Stimulated activated CD4-positive, alpha-beta T cell treated with anti-CD3 and anti-CD28 coated beads, Interleukin-4, amount 100 ng/mL, for 4 hours (primary cell): ENCODE data around the gene NDUFB4.
"Not testable (repeated sequence)": the region's sequence is repeated elsewhere in the genome, so short reads cannot be mapped to it uniquely, and the experiment has no call there.

Experiments used
- DNase-seq, 2 experiments: peaks; one replicate each; pipeline ENCODE4 v3.0.0-alpha.2; 2020

Gene NDUFB4

DNA sequence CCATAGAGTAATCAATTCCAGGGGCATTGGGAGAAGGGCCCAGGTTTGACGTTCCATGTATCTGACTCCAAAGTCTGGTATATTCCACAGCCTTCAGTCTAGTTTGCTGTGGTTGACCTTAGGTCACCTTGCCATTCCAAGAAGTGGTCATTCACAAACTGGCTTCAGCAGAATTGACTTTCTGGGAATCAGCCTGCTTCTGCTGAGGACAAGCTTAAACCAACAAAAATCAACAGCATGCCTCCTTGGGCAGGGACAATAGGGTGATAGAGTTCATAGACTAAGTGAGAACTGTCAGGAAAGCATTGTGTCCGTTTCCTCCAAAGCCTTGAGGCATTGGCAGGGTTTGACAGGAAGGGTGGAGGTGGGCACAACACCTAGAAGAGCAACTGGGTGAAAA lies 24.1 kb upstream of the NDUFB4 start:
- DNase-seq, result no peak

DNA sequence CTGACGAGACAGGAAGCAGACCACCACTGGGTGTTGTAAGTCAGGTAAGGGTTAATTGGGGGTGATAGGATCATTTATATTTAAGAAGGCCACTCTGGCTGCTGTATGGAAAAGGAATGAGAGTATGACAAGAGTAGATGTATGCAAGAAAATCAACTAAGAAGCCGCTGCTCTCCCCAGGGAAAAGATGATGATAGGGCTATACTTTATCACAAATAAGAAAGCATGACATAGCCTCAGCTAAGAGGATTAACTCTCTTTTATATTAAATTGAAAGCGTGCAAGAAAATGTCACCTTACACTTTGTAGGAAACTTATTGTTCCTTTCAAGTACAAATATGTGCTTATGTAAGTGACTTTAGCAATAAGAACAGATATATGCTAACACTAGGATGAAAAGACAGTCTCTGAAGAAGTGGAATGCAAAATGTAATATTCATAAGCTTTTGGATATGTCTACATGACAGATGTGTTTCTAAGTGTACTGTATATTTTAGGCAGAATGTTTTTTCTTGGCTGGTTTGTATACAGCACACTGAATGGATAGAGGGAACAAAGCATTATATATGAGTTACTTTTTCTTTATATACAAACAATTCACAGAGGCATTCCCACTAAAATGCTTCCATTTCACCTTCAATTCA lies 8.7 kb upstream of the NDUFB4 start:
- DNase-seq, result no peak

DNA sequence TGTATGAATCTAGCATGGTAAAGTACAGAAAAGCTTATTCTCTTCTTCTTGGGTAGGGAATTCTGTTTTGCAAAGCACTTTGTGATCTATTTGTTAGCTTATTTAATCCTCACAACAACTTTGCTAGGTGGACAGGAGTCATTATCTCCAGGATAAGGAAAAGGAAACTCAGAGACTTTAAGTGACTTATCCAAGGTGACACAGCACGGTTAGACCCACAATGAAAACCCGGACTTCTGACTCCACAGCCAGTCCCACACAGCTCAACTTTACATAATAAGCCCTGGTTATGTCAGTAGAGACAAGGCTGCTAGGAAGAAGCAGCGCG lies 384 bp upstream of the NDUFB4 start:
- DNase-seq, result no peak

DNA sequence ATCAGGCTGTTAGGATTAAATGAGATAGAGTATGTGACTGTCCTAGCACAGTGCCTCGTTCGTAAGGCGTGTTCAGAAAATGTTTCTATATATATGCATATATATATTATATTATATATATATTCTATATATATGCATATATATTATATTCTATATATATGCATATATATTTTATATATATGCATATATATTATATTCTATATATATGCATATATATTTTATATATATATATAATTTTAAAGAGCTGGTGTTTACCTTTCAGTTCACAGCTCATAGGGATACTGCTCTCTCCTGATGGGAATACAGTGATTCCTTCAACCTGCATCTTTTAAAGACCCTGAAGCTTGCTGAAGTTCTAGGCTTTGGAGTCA lies 702 bp downstream of the NDUFB4 start:
- no peak for DNase-seq

DNA sequence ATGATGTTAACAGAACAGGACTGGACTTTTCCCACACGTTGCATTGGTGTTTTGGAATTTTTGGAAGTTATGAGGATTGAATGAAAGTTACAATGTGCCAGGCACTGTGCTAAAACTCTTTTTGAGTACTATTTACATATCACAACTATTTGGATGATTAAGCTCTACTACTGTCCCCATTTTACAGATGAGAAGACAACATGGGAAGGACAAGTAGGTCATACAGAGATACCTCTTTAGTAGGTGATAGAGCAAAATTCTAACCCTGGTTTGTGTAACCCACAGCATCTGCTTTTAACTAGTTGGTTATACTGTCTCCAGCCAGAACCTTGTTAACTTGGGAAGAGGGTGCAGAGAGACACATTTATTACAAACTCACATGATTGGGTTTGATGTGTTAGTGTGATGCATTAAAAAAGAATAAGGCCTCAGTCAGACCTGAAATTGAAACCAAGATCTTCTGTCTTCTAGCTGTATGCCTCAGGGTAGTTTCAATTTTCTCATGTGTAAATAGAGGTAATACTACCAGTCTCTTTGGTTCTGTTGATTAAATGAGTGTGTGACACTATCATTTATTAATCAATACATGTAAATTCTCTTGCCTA lies 1.4 kb downstream of the NDUFB4 start:
- no peak for DNase-seq

DNA sequence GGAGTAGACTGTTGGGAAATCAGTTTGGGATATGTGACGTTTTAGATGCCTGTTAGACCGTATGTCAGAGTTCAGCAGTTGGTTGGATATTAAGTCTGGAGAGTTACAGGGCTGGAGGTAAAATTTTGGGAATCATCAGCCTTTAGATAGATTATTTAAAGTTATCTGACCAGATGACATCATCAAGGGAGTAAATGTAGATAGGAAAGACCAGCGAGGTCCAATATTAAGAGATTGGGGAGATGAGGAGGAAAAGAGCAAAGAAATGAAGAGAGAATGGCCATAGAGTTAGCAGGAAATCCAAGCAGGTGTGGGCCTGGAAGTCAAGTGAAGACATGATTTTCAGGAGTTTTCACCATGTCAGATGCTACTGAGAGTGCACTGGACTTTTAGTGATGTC lies 3.1 kb downstream of the NDUFB4 start:
- DNase-seq, result no peak

DNA sequence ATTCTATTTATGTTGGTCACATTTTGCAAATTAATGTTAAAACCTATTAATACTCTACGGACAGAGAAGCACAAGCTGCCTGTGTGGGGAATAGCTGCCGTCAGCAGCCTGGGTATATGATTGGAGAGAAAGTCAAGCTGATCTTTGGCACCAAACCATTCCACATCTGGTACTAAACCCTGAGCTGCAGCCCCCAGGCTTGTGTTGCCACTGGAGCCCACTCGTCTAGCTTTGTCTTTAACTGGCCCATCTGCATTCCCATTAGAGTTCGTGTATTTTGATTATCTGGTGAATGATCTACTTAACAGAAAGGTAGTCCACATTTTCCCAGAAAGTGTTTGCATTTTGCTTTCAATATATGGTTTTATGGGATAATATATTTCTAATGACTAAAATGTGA lies 5.4 kb downstream of the NDUFB4 start:
- no peak for DNase-seq

DNA sequence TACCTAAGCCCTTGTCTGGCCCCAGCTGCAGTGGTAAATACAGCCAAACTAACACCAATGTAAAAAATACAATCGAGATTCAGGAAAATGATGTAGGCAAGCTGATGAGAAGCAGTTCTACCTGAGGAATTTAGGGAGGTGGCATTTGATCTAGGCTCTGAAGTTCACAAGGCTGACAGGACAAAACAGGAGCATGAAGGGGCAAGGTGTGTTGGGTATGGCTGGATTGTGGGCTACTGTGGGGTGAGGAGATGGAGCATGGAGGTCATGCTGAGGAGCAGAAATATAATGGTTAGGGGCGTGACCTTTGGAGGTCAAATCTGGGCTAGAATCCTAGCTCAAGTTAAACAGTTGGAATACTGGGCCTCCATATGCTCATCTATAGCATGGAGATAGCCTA lies 6.5 kb downstream of the NDUFB4 start:
- no peak for DNase-seq

DNA sequence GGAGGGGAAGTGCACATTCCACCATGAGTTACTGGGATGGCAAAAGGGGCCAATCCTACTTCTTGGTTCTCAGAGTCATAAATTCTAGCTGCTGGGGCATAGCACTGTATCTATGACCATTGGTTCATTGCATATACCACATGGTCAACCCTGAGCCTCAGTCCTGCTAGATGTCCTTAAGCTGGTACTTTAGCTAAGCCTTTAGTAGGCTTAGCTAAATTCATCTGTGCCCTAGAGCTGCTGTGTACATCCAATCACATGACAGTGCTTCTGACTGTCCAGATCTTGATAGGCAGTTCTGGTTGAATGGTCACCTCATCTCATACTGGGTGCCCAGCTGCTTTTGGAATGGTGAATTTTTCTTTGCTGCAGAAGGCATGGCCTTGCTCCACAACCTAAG lies 8.2 kb downstream of the NDUFB4 start:
- no peak for DNase-seq

DNA sequence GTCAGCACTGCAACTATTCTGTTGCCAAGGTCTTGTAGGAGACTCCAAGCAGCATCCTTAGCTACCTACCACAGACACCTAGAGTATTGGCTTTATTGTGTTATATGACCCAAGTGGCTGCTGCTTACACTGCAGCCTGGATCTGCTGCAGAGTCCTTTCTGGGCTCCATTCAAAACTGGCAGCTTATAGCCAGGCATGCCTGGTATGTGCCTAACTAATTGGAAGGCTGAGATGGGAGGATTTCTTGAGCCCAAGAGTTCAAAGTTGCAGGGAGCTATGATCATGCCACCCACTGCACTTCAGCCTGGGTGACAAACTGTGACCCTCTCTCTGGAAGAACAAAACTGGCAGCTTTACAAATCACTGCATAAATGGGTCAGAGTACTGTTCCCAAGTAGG lies 8.6 kb downstream of the NDUFB4 start:
- no peak for DNase-seq

DNA sequence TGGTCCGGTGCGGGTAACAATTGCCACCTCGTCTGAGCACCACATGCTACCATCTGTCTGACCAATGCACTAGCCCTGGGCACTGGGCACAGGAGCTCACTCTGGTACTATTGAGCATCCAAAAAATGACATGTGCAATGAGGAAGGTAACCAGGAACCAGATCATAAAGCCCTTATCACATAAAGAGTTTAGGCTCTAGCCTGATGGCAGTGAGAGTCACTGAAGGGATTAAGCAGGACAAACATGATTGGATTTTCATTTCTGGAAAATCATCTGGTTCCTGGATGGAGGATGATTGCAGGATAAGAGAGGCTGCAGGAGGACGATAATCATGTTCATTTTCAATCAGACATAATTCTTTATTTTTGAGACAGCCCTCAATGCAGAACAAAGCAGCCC lies 12.4 kb downstream of the NDUFB4 start:
- no peak for DNase-seq

DNA sequence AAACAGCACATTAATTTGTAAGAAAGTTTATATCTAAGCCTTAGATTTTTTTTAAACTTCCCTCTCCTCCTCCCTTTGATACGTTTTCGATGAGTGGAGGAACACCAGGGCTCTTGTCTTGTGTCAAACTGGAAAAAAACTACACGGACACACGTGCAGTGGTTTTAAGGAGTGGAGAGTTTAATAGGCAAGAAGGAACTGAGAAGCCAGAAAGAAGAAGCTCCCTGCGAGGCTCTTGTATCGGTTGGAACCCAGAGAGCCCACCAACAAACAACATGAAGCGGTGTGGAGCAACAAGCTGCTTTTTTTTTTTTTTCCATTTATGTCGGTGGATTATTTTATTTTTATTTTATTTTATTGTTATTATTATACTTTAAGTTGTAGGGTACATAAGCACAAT lies 18.6 kb downstream of the NDUFB4 start:
- DNase-seq, result no peak

DNA sequence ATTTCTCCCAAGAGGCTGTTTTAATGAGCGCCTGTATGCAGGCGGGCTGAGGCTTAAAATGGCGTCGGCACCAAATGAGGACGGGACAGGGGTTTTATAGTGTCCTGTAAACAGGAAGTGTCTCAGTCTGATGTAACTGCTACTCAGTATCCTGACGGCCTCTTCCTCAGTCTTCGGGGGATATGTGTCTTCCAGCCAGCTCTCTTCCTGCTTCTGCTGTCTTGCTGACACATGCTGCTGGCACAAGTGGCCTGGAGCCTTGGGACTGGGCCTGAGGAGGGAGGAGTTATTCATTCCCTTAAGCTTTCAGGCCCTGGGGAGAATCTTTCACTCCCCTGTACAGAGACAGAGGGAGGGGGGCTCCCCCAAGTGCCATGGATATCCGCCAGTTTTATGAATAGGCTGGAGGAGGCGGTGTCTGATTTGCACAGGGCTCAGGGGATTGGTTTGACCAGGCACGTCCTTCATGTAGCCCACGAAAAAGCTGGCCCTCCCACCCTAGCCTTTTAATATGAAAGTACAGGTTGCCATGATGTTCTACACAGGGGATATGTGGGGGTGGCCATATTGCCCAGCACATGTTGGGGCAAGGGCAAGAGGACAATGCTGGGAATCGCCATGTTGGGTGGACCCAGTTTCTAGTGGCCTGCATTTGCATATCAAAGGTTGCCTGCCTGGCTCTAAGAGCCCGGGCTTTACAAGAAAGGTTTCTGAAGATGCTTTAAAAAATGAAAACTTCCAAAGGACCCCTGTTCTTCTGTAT lies 19.9 kb downstream of the NDUFB4 start:
- no peak for DNase-seq

DNA sequence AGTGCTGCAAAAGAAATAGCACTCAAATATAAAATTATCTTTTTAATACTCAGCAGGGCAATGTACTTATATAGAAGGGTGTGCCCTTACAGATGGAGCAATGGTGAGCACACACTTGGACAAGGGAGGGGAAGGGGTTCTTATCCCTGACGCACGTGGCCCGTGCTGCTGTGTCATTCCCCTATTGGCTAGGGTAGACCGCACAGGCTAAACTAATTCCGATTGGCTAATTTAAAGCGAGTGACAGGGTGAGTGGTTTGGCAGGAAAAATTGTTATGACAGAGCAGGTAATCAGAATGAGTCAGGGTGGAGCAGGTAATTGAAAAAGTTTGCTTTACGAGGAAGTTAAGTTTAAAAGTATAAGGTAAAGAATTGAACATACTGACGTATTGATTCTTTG lies 20.6 kb downstream of the NDUFB4 start:
- not testable (repeated sequence) for DNase-seq

DNA sequence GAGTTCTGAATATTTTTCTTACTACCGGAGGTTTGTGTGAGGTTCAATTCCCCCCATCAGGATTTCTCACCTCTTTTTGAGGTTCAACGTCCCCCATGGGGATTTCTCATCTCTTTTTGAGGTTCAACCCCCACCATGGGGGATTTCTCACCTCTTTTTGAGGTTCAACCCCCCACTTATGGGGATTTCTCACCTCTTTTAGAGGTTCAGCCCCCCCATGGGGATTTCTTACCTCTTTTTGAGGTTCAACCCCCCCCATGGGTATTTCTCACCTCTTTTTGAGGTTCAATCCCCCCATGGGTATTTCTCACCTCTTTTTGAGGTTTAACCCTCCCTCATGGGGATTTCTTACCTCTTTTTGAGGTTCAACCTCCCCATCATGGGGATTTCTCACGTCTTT lies 26.3 kb downstream of the NDUFB4 start:
- DNase-seq, result no peak

DNA sequence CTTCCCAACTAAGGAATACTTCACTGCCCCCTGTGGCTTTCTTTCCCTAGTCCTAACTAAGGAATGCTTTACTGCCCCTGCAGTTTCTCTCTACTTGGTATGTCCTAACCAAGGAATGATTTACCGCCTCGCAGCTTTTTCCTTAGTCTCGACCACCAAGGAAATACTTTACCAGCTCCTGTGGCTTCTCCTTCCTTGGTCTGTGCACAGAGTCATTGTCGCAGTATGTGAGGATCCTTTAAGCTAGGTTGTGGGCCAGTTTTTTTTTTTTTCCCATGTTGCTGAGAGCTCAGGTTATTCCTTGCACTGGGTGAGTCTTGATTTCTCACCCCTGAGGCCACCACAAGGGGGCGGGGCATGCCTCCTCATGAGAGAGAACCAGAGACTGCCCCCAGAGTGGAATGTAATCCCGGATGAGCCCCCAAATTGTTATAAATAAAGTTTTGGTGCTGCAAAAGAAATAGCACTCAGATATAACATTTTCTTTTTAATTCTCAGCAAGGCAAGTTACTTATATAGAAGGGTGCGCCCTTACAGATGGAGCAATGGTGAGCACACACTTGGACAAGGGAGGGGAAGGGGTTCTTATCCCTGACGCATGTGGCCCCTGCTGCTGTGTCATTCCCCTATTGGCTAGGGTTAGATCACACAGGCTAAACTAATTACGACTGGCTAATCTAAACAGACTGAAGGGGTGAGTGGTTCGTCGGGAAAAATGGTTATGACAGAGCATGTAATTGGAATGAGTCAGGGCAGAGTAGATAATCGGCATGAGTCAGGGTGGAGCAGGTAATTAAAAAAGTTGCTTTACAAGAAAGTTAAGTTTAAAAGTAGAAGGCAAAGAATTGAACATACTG lies 27.0 kb downstream of the NDUFB4 start:
- DNase-seq, result no peak

DNA sequence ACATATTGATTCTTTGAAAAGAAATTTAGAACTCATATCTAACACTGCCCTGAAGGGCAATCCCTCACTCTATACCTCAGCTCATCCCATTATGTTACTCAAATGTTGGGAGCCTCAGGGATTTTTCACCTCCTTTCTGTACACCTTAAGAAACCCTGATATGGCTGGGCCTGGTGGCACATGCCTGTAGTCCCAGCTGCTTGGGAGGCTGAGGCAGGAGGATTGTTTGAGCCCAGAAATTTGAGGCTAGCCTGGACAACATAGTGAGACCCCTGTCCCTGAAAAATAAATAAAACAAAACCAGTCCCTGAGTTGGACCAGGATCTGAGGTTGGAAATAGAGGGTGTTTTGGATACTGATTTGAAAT lies 27.6 kb downstream of the NDUFB4 start:
- DNase-seq, result no peak

DNA sequence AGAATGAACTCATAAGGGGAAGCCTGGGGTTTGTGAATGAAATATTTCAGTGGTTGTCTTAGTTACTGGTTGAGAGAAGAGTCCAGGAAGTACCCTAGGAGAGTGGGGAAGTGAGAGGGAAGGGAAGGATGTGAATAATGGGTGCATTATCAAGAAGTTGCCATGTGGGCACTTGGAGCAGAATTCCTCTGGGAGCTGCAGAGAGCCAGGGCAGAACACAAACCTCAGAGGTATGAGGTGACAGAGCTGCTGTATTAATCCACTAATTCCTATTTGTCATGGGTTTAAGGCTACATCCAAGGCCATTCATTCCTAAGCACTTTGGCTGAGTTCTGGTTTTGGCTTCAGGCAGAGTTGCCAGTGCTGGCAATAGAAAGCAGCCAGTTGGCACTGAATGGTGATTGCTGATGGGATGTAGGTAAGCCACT lies 29.0 kb downstream of the NDUFB4 start:
- no peak for DNase-seq

DNA sequence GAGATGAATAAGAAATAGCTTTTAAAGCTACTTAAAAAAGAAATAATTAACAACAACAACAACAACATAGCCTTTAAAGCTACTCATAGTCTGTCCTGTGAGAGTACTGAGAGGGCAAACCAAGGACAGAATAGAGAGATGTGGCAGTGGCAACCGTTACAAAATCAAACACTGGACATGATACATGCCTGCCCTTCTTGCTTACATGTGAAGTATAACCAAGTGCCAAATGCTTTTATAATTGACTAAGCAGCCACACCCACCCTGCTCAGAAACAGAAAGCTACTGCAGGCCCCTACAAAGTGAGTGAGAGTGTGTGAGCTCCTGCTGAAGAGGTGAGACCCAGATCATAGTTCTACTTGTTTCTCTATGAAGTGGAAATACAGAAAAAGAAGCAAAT lies 38.4 kb downstream of the NDUFB4 start:
- DNase-seq, result no peak

DNA sequence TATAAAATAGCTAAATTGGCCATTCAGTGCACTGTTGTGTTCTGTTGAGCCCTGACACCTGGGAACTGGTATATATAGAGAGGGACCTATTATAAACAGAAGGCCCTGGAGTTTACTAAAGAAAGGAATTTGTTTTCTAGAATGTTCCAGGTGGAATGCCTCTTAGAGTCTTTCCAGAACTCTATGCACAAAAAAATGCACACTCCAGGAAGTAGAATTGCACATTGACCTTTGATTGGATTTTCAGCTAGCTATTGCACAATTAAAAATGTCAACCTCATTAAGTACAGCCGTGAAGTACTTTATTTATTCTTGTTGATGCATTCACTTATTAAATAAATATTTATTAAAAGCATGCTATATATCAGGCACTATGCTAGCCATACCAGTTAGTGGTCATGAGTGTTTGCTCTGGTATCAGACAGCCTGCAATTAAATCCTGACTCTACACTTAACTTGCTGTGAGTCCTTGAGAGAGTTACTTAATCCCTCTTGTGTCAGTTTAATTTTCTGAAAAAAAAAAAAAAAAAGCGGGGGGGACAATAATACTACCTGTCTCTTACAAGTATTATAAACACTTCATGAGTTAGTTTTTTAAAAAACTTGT lies 40.8 kb downstream of the NDUFB4 start:
- no peak for DNase-seq

DNA sequence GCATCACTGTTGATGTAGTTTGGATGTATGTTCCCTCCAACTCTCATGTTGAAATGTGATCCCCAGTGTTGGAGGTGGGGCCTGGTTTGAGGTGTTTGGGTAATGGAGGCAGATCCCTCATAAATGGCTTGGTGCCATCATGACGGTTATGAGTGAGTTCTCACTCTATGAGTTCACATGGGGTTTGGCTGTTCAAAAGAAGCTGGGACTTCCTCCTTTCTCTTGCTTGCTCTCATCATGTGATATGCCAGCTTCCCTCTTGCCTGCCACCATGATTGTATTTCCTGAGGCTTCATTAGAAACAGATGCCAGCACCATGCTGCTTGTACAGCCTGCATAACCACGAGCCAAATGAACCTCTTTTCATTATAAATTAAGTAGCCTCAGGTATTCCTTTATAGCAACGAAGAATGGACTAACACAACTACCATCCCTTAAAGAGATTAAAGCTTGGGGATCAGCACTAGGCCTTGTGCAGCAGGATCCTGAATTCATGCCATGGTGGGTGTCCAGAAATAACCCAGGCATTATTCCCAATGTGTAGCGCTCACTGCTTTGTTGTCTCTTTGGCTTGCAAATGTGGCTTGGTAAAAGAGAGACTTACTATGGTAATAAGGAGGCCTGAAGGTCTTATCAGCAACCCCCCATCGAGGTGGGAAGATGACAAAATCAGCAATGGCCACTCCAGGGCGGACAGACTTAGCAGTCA lies 41.9 kb downstream of the NDUFB4 start:
- no peak for DNase-seq

DNA sequence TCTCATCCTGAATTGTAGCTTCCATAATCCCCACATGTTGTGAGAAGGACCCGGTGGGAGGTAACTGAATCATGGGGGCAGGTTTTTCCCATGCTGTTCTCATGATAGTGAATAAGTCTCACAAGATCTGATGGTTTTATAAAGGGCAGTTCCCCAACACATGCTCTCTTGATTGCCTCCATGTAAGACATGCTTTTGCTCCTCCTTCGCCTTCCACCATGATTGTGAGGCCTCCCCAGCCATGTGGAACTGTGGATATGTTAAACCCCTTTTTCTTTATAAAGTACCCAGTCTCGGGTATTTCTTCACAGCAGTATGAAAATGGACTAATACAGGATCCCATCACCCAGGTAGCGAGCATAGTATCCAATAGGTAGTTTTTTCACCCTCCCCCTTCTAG lies 42.7 kb downstream of the NDUFB4 start:
- DNase-seq, result not testable (repeated sequence)

DNA sequence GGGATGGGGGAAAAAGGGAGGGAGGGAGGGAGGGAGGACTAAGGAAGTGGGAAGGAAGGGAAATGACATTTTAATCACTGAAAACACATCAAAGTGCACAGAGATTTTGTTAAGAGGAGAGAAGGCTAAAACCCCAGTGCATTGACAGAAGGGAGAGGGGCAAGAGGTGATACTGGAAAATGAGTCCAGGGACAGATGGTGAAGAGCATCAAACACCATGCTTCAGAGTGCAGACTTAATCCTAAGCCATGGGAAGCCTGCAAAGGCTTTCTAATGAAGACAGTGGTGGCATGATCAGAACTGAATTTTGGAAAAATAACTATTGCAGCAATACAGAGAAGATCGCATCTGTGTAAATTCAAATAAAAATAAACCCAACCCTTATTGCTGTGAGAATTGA lies 44.1 kb downstream of the NDUFB4 start:
- DNase-seq, result no peak
